NT2/D1 (cell line): ENCODE results near the gene MPG.
"Not testable (repeated sequence)": the region's sequence is repeated elsewhere in the genome, so short reads cannot be mapped to it uniquely, and the experiment has no call there.

Source experiments
- SUZ12 ChIP-seq: IDR thresholded peaks from 2 replicates; pipeline ENCODE4 v1.6.1; 2011; ENCODE audit not compliant: insufficient read length, insufficient read depth; ENCODE audit errors: extremely low read depth
- YY1 ChIP-seq: IDR thresholded peaks from 2 replicates; pipeline ENCODE4 v1.6.1; 2011; ENCODE audit not compliant: insufficient read length, insufficient read depth
- ZNF274 ChIP-seq: IDR thresholded peaks from 2 replicates; pipeline ENCODE4 v1.6.1; 2011; ENCODE audit warnings: mild to moderate bottlenecking, low read depth, low read length

DNA sequence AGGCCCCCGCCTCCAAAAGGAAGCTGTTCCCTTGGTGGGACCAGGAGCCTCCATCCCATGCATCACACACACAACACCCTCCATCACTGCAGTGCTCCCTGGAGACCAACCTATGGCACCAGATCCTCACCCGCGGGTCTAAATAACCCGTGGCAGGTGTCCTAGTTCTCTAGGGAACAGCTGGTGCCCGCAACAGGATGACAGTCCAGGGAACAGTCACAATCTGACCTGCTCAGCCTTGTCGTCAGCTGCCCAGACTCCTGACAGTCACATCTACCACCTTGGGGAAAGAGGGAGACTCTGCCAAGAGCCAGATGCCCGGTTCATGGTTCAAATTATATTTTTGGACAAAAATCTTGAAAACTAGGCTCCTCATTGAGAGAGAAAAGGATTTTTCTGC is 47.4 kb upstream of the MPG start:
- not testable (repeated sequence) for TF ChIP-seq YY1, SUZ12, ZNF274
